Measurements from ENCODE around the gene TMEM108.

DNA sequence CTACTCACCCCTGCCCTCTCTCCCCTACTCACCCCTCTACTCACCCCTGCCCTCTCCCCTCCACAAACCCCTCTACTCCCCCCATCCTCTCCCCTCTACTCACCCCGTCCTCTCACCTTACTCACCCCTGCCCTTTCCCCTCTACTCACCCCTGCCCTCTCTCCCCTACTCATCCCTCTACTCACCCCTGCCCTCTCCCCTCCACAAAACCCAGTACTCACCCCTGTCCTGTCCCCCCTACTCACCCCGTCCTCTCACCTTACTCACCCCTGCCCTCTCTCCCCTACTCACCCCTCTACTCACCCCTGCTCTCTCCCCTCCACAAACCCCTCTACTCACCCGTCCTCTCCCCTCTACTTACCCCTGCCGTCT is 375.8 kb downstream of the TMEM108 start:
- TF ChIP-seq ZNF565 (CRISPR knock-in tag; conservative IDR thresholded peaks at IDR 0.05; ENCODE audit: low read depth) (no peak), ZFP3 (CRISPR knock-in tag; IDR thresholded peaks at IDR 0.05) (no peak), ZNF70 (CRISPR knock-in tag; IDR thresholded peaks at IDR 0.05) (no peak)
- TF ChIP-seq, protein P1, sequence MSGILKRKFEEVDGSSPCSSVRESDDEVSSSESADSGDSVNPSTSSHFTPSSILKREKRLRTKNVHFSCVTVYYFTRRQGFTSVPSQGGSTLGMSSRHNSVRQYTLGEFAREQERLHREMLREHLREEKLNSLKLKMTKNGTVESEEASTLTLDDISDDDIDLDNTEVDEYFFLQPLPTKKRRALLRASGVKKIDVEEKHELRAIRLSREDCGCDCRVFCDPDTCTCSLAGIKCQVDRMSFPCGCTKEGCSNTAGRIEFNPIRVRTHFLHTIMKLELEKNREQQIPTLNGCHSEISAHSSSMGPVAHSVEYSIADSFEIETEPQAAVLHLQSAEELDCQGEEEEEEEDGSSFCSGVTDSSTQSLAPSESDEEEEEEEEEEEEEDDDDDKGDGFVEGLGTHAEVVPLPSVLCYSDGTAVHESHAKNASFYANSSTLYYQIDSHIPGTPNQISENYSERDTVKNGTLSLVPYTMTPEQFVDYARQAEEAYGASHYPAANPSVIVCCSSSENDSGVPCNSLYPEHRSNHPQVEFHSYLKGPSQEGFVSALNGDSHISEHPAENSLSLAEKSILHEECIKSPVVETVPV (CRISPR knock-in tag; IDR thresholded peaks at IDR 0.05): no peak
- TF ChIP-seq, protein P2, sequence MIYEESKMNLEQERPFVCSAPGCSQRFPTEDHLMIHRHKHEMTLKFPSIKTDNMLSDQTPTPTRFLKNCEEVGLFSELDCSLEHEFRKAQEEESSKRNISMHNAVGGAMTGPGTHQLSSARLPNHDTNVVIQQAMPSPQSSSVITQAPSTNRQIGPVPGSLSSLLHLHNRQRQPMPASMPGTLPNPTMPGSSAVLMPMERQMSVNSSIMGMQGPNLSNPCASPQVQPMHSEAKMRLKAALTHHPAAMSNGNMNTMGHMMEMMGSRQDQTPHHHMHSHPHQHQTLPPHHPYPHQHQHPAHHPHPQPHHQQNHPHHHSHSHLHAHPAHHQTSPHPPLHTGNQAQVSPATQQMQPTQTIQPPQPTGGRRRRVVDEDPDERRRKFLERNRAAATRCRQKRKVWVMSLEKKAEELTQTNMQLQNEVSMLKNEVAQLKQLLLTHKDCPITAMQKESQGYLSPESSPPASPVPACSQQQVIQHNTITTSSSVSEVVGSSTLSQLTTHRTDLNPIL (CRISPR knock-in tag; IDR thresholded peaks at IDR 0.05; ENCODE audit: low read depth): no peak
